Epithelial cell of esophagus (primary cell): ENCODE data around the gene VMP1.
"Not testable (repeated sequence)": the region's sequence is repeated elsewhere in the genome, so short reads cannot be mapped to it uniquely, and the experiment has no call there.

Experiments used
- DNase-seq: peaks from one replicate; pipeline ENCODE4 v3.0.0; 2010; ENCODE audit warnings: low read depth
- H3K4me3 ChIP-seq: 2 replicates; pipeline ENCODE4 v1.5.1; 2011; ENCODE audit warnings: mild to moderate bottlenecking, low read length, control low read depth
- CTCF ChIP-seq: IDR thresholded peaks from 2 replicates; pipeline ENCODE4 v1.5.1; 2011; ENCODE audit warnings: low read depth, mild to moderate bottlenecking, low read length, control low read depth, inconsistent platforms; ENCODE audit not compliant: insufficient read depth; ENCODE audit errors: missing control alignments

Gene VMP1

GRCh38 chr17:59840329-59841090 lies 133.1 kb downstream of the VMP1 start:
- DNase-seq, result peak; percentile 44
- TF ChIP-seq CTCF, result no peak
- H3K4me3 ChIP-seq, result peak overlapping the region; percentile 93

- DNase-seq, result peak; percentile 67
- H3K4me3 ChIP-seq, result peak overlapping the region; percentile 93
Observed at GRCh38 chr17:59841091-59841881, 133.8 kb downstream of the VMP1 start.

GRCh38 chr17:59841882-59842263 lies 134.4 kb downstream of the VMP1 start:
- not testable (repeated sequence) for H3K4me3 ChIP-seq

GRCh38 chr17:59842901-59843652 lies 135.6 kb downstream of the VMP1 start:
- DNase-seq, result peak; percentile 98
- H3K4me3 ChIP-seq, result no peak overlapping the region

More at GRCh38 chr17:59841882-59842263, 134.4 kb downstream of the VMP1 start:
- not testable (repeated sequence) for DNase-seq

GRCh38 chr17:59844884-59845594 lies 137.6 kb downstream of the VMP1 start:
- peak; percentile 63 for DNase-seq
- no peak overlapping the region for H3K4me3 ChIP-seq
- TF ChIP-seq CTCF, result no peak

More at GRCh38 chr17:59842901-59843652, 135.6 kb downstream of the VMP1 start:
- TF ChIP-seq CTCF, result no peak

- peak; percentile 99 for DNase-seq
- H3K4me3 ChIP-seq, result peak overlapping the region; percentile 27
- TF ChIP-seq CTCF, result no peak
Observed at GRCh38 chr17:59845595-59846393, 138.3 kb downstream of the VMP1 start.
